ENCODE data around the gene ACADS.
"Not testable (repeated sequence)": the region's sequence is repeated elsewhere in the genome, so short reads cannot be mapped to it uniquely, and the experiment has no call there.

Gene ACADS

GRCh38 chr12:120703311-120703942, 22.2 kb upstream of the ACADS start:
- no peak for DNase-seq

GRCh38 chr12:120705618-120706017, 20.0 kb upstream of the ACADS start:
- DNase-seq: no peak

DNA sequence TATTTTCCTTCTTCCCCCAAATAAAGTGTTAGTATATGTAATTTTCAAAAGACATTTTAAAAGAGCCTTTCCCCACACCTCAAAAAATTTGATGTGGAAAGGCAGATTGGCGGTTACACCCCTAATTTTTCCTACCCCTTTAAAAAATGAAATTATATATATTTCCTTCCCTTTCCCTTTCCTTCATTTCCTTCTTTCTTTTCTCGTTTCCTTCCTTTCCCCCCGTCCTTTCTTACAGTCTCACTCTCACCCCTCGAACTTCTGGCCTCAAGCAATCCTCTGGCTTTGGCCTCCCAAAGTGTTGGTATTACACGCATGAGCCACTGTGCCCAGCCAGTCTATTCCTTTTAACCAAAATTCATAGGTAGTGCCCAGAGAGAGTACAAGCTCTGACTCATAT, 19.6 kb upstream of the ACADS start:
- DNase-seq: no peak

GRCh38 chr12:120708651-120709050, 17.0 kb upstream of the ACADS start:
- no peak for DNase-seq

DNA sequence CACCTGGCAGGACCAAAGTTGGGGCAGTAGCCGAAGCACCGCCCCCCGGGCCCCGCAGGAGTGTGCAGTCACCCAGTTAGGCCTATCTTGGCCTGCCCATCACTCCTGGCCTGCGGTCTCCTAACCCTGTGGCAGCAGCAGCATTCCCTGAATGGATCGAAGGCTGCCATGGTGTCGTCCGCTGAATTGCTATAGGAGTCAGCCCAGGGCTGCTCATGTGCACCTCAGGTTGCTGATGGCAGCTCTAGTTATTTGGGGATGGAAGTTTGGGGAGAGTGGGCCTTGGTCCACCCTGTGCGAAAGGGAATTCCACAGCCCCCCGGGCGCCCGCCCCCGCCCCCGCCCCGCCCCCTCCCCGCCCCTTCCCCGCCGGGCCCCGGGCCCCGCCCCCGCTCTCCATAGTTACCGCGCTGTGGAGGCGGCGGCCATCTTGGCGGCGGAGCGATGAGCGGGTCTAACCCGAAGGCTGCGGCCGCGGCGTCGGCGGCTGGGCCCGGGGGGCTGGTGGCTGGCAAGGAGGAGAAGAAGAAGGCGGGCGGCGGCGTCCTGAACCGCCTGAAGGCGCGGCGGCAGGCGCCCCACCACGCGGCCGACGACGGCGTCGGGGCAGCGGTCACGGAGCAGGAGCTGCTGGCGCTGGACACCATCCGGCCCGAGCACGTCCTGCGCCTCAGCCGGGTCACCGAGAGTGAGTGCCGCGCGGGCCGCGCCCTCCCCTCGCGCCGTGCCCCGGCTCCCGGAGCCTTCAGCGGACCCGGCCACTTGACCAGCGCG, 15.4 kb upstream of the ACADS start, which contains the start of gene UNC119B:
Gene UNC119B, plus strand, starts transcription at position 428 of the 774 bp plus-strand sequence. Its CDS starts 17 bp downstream, at position 445.
- peak; percentile 71 for DNase-seq

GRCh38 chr12:120710805-120711296, 14.8 kb upstream of the ACADS start:
- peak; percentile 17 for DNase-seq

- no peak for DNase-seq
These were observed 14.2 kb upstream of the ACADS start for GRCh38 chr12:120711411-120711810.

DNA sequence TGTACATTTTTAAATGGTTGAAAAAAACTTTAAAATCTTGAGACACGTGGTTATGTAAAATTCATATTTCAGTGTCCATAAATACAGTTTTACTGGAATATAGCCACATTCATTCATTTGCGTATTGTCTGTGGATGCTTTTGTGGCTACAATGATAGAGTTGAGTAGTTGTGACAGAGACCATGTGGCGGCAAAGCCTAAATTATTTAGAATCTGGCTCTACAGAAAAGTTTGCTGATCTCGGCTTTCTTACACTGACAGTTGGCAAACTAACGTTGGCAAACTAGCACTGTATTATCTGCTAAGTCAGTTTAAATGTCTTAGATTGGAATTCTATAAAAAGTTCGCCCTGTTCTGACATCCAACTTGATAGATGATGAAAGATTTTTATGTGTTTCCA, 13.0 kb upstream of the ACADS start:
- DNase-seq: no peak

DNA sequence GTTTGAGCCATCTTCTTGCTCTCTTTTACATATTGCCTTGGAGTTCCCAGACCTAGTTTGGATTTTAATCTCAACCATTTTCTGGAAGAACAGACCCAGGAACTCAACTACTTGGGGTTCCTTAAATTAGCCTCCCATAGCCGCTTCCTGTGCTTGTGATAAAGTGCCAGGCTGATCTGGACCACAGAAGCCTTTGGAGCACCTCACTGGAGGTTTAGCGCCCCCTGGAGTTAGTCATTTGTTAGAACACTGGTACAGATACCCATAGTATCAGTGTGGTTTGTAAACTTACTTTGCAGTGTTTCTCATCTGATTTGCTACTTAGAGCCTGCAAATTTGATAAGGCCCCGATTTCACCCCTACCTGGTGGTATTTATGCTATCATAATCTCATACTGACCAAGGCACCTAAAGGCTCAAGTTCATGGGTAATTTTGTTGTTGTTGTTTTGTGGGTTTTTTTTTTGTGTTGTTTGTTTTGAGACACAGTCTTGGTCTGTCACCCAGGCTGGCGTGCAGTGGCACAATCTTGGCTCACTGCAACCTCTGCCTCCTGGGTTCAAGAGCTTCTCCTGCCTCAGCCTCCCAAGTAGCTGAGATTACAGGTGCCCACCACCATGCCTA, 11.7 kb upstream of the ACADS start:
- peak; percentile 78 for DNase-seq

DNA sequence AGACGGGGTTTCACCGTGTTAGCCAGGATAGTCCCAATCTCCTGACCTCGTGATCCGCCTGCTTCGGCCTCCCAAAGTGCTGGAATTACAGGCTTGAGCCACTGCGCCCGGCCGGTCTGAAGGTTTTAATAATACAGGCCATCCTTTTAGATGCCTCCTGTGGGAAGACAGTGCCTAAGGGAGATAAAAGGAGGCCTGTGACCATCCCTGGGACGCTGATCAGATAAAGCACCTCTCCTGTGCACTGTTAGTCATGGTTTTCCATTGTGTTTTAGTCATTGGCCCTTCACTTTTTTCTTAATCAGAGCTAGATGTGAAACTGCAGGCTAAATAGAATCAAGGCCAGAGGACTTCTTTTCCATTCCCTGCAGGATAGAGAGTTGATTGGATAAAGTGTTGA, 7.6 kb upstream of the ACADS start:
- no peak for DNase-seq

DNA sequence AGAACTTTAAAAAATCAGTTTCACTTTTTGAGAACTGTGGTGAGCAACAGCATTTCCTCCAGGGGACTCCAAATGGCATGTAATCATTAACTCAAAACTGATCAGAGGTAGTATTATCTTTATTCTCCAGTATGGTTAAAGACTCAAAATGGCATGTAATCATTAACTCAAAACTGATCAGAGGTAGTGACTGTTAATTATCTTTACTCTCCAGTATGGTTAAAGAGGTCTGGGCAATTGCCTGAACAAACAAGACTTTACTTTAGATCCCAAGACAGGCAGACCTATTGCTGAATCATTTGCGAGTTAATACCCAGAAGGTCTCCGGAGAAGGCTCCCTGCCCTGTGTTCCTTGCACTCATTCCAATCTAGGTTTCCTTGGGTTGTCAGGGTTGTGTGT, 6.6 kb upstream of the ACADS start:
- no peak for DNase-seq

DNA sequence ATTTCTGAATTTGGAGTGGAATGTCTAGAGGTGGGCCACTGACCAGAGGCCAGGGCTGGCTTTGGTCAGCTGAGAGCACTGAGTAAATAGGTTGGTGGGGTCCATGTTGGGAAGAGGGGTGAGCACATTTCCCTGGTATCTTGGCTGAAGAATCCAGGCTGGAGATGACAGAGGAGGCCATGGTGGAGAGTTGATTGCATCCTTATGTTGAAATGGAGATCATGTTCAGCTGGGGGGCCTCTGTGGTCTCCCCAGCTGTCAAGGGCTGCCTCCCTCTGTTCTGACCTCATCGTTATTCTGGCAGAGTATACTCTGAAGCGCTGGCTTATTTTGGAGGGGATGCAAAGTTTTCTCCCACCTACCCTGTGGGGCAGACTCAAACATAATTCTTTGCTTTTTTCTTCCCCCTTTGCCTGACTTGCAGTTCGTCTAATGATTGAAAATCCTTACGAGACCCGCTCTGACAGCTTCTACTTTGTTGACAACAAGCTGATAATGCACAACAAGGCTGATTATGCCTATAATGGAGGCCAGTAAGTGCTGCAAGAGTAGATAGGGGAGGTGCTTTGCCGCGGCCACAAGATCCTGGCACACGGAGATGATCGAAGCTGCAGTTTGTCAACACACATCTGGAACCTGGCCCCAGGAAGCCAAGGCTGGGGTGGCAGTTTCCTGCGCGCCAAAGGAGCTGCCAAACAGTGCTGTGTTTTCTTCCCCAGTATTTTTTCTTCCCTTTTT, 6.0 kb upstream of the ACADS start:
- no peak for DNase-seq

- DNase-seq: no peak
These were observed 5.2 kb upstream of the ACADS start for GRCh38 chr12:120720234-120720986.

DNA sequence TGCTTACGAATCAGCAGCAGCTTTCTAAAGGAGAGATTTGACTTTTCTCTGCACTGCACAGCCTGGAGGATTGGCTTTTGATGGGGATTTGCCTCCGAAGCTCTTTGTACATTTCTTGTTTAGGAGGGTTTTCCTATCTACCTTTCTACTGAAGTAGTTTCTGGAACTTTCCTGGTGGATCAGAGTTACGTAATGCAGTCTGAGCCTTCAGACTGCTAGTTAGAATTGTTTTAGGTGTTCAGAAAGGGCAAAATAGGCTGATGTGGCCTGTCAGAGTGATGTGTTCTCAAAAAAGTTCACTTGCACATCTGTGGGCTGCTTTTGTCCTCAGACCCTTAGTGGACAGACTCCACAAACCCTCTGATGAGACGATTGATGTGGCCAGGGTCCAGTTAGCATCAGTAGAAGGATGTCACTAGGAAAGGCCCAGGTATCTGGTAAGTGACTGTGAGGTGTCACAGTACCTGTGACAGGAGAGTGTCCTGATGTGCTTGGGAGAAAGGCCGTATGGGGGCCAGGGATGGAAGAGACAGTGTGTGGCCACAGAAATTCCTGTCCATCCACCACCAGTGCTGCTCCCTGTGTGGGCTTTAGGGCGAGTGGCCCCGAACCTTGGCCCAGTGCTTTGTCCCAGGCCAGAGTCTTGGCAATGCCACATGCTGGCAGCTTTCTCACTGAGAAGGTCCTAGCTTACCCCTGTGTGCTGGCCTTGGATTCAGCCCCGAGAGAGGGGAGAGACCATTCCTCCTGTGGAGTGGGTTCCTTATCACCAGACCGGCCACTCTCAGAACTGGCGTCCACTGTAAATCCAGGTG, 4.4 kb upstream of the ACADS start:
- no peak for DNase-seq

GRCh38 chr12:120721866-120722265, 3.8 kb upstream of the ACADS start:
- no peak for DNase-seq

- DNase-seq: no peak
These were observed 2.8 kb upstream of the ACADS start for GRCh38 chr12:120722784-120723183.

GRCh38 chr12:120724720-120725119, 906 bp upstream of the ACADS start:
- DNase-seq: no peak

DNA sequence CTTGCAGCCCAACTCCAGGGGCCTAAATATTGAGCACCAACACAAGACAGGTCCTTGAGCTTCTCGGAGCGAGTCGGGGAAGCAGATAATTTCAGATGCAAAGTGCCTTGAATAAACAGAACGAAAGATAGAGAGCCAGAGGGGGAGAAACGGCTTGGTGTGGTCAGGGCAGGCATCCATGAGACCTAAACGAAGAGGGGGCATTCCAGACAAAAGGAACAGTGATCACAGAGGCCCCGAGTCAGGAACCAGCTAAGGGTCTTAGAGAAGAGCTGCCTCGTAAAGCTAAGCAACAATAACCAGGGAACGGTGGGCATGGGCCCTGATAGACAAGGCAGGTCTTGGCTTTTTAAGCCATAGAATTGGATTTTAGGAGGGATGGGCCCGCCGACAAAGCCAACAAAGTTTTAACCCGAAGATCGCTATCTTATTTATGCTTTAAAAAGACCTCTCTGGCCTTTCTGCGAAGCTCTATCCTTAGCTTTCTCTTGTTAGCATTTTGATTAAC, 421 bp upstream of the ACADS start:
- no peak for DNase-seq

GRCh38 chr12:120726510-120726793, 826 bp downstream of the ACADS start:
- no peak for DNase-seq

DNA sequence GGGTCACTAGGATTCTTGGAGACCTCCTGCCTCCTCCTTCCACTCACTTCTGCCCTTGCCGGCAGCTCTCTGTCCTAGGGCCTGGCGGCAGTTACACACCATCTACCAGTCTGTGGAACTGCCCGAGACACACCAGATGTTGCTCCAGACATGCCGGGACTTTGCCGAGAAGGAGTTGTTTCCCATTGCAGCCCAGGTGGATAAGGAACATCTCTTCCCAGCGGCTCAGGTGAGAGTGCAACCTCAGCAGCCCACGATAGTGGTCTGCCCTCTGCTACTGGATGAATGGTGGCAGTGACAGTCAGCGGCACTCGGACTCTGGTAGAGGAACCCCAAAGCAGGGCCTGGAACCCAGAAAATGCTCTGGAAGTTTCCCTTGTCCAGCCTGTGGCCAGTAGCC, 1.3 kb downstream of the ACADS start:
- DNase-seq: no peak

GRCh38 chr12:120732198-120732597, 6.6 kb downstream of the ACADS start:
- not testable (repeated sequence) for DNase-seq

DNA sequence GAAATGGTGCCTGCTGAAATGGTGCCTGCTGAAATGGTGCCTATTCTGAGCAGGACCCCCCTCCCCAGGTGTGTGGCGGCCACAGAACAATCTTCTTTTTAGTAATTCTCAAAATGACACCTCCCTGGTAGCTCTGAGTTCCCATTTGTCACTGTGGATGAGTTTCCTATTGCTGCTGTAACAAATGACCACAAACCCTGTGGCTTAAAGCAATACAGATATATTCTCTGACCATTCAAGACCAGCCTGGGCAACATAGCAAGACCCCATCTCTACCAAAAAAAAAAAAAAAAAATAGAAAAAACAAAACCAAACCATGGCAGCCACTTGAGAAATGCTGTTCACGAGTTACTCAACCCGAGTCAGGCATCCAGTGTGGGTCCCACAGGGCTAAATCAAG, 7.9 kb downstream of the ACADS start:
- no peak for DNase-seq

Data from NCI-H345 (cell line).